HepG2 (cell line): ENCODE data around the gene PPP1R9A. TPM values are rescaled to one million over a fixed set of nuclear protein-coding genes. Genes with fewer than 3 reads are reported as not detected.

Experiments used
- ATAC-seq: fragments of 200-7000 bp; cut with Tn5 transposase; 3 replicates; pipeline ENCODE4 v1.9.1; 2020; ENCODE audit warnings: mild to moderate bottlenecking, moderate library complexity
- BruUV-seq: library from RNA; stranded (reverse); fragments of 400-500 nt; replicated peaks from 2 replicates; lab custom pipeline; 2021; lab: Mats Ljungman, UMichigan
- CTCF ChIA-PET: fragments of 300-600 bp; formaldehyde crosslinking; extraction: SDS; loops from one replicate; lab custom pipeline; 2021; ENCODE audit warnings: low total read pairs, inconsistent platforms, low intra/inter-chr PET ratio; lab: Yijun Ruan, JAX
- POLR2A ChIA-PET: fragments of 350-600 bp; sonication (Branson Sonifier 250); formaldehyde crosslinking; loops from one replicate; lab custom pipeline; 2020; ENCODE audit warnings: antibody characterized with exemption, inconsistent platforms; lab: Yijun Ruan, JAX
- DNase-seq: peaks from one replicate; pipeline ENCODE4 v3.0.0-alpha.2; 2015; ENCODE audit warnings: low spot score
- FAIRE-seq: peaks from 3 replicates; lab custom pipeline; 2011; peaks lifted over from hg19 to GRCh38; lab: Jason Lieb, UNC
- H2AFZ ChIP-seq: one replicate; pipeline ENCODE4 v1.6.1; 2011; ENCODE audit warnings: low read length, inconsistent platforms
- H3K27ac ChIP-seq: fragments of 300-600 bp; 3 replicates; pipeline ENCODE4 v1.8.0; 2011; ENCODE audit warnings: mixed run types, mild to moderate bottlenecking, mixed read lengths, low read length, inconsistent platforms; ENCODE audit not compliant: insufficient read depth; ENCODE audit errors: extremely low read length
- H3K27me3 ChIP-seq, 2 experiments: fragments of 200-600 bp in 1 of 2; 2 replicates in 1 of 2; 3 replicates in 1 of 2; pipeline versions ENCODE4 v1.6.0 to v1.8.0; 2011; ENCODE audit warnings: low read length in 2 of 2, mild to moderate bottlenecking in 2 of 2, moderate library complexity in 2 of 2, inconsistent platforms in 1 of 2; ENCODE audit not compliant: insufficient read depth in 2 of 2, control insufficient read depth in 1 of 2
- H3K36me3 ChIP-seq, 2 experiments: fragments of 200-600 bp in 1 of 2; replicated peaks in 1 of 2; 2 replicates in 1 of 2; 3 replicates in 1 of 2; pipeline versions ENCODE4 v1.5.1 to v1.8.0; 2011; ENCODE audit warnings: low read length in 2 of 2, inconsistent platforms in 1 of 2; ENCODE audit not compliant: insufficient read depth in 2 of 2, control insufficient read depth in 1 of 2
- H3K4me1 ChIP-seq: 2 replicates; pipeline ENCODE4 v1.5.1; 2012; ENCODE audit warnings: low read length, inconsistent platforms; ENCODE audit not compliant: insufficient read depth
- H3K4me2 ChIP-seq: 2 replicates; pipeline ENCODE4 v1.6.0; 2011; ENCODE audit warnings: low read depth, low read length, inconsistent platforms
- H3K4me3 ChIP-seq, 3 experiments: fragments of 200-600 bp in 1 of 3; sonication (generic), shearing (Covaris generic) in 1 of 3; replicated peaks in 1 of 3; 2 replicates each; pipeline ENCODE4 v1.5.1; 2011 to 2016; ENCODE audit warnings: low read length in 3 of 3, inconsistent platforms in 2 of 3, low read depth in 2 of 3, mild to moderate bottlenecking in 2 of 3, control low read depth in 1 of 3, mixed read lengths in 1 of 3; ENCODE audit not compliant: insufficient read depth in 1 of 3
- H3K79me2 ChIP-seq: one replicate; pipeline ENCODE4 v1.6.1; 2011; ENCODE audit warnings: low read length, inconsistent platforms; ENCODE audit not compliant: insufficient read depth
- H3K9ac ChIP-seq: 2 replicates; pipeline ENCODE4 v1.6.0; 2011; ENCODE audit warnings: mild to moderate bottlenecking, low read depth, low read length, inconsistent platforms; ENCODE audit not compliant: insufficient read depth
- H3K9me3 ChIP-seq: 2 replicates; pipeline ENCODE4 v1.5.1; 2012; ENCODE audit warnings: mild to moderate bottlenecking, low read length
- H4K20me1 ChIP-seq: 2 replicates; pipeline ENCODE4 v1.6.0; 2011; ENCODE audit warnings: inconsistent platforms, mild to moderate bottlenecking, low read length, moderate library complexity; ENCODE audit not compliant: insufficient read depth
- CREBL2 ChIP-seq: sonication (generic); formaldehyde crosslinking; IDR thresholded peaks from 2 replicates; pipeline ENCODE4 v1.8.1; 2023; ENCODE audit warnings: missing genetic modification reagents, mild to moderate bottlenecking, borderline replicate concordance
- ELF1 ChIP-seq: sonication (generic); formaldehyde crosslinking; IDR thresholded peaks from 2 replicates; pipeline ENCODE4 v1.4.0; 2020; ENCODE audit warnings: missing genetic modification reagents
- FOXM1 ChIP-seq: sonication (generic); formaldehyde crosslinking; IDR thresholded peaks from 2 replicates; pipeline ENCODE4 v1.5.0; 2020; ENCODE audit warnings: missing genetic modification reagents
- GTF3A ChIP-seq: sonication (generic); formaldehyde crosslinking; conservative IDR thresholded peaks from 2 replicates; pipeline ENCODE4 v1.4.0; 2020; ENCODE audit warnings: mild to moderate bottlenecking, missing genetic modification reagents
- HNRNPL ChIP-seq: fragments of 200-400 bp; formaldehyde crosslinking; IDR thresholded peaks from 2 replicates; pipeline ENCODE4 v1.6.1; 2017; ENCODE audit warnings: mild to moderate bottlenecking, low read depth, low read length
- KAT8 ChIP-seq: IDR thresholded peaks from 2 replicates; pipeline ENCODE4 v1.6.1; 2016; ENCODE audit warnings: missing genetic modification reagents, missing compliant biosample characterization
- KDM2A ChIP-seq: sonication (generic); formaldehyde crosslinking; IDR thresholded peaks from 2 replicates; pipeline ENCODE4 v1.4.0; 2020; ENCODE audit warnings: low read depth, missing genetic modification reagents, borderline replicate concordance
- MEIS2 ChIP-seq: sonication (generic); formaldehyde crosslinking; IDR thresholded peaks from 2 replicates; pipeline ENCODE4 v1.9.0; 2021; ENCODE audit warnings: mild to moderate bottlenecking, missing genetic modification reagents
- NR1H2 ChIP-seq: sonication (generic); formaldehyde crosslinking; IDR thresholded peaks from 2 replicates; pipeline ENCODE4 v1.8.1; 2022; ENCODE audit warnings: low read depth, missing genetic modification reagents, borderline replicate concordance
- NR2F6 ChIP-seq, 2 experiments: IDR thresholded peaks; 2 replicates each; pipeline ENCODE4 v1.6.1; 2016; ENCODE audit warnings: antibody characterized with exemption in 1 of 2, mild to moderate bottlenecking in 1 of 2
- ZBTB1 ChIP-seq: sonication (generic); formaldehyde crosslinking; IDR thresholded peaks from 2 replicates; pipeline ENCODE4 v1.4.0; 2020; ENCODE audit warnings: missing genetic modification reagents, borderline replicate concordance
- ZNF333 ChIP-seq: sonication (generic); formaldehyde crosslinking; IDR thresholded peaks from 2 replicates; pipeline ENCODE4 v1.4.0; 2020; ENCODE audit warnings: mild to moderate bottlenecking, missing genetic modification reagents, borderline replicate concordance
- ZNF629 ChIP-seq: sonication (generic); formaldehyde crosslinking; conservative IDR thresholded peaks from 2 replicates; pipeline ENCODE4 v1.5.0; 2020; ENCODE audit warnings: missing genetic modification reagents
- WGBS: methylation state at CpG from one replicate; pipeline ENCODE4 v1.1.6; 2017; ENCODE audit warnings: low lambda C conversion rate; 5-methylcytosine and 5-hydroxymethylcytosine counted together
- in situ Hi-C: cut with HindIII; loops from 2 replicates; pipeline ENCODE4 v1.10.0; 2017; ENCODE audit warnings: low pct_unique_long_range_greater_than_20kb; ENCODE audit not compliant: extremely low pct_ligation_motif_present
- intact Hi-C: fragments of 100-400 bp; cut with micrococcal nuclease; formaldehyde crosslinking; loops from one replicate; pipeline ENCODE4 v1.10.0; 2022; ENCODE audit not compliant: unreplicated experiment
- polyA plus RNA-seq, 8 experiments: library from polyadenylated mRNA; depleted of rRNA in 3 of 8; stranded (reverse) in 7 of 8; unstranded in 1 of 8; fragments of >200 nt; fragmentation: Illumina TruSeq in 4 of 8; extraction: Trizol in 4 of 8; gene quantifications; 2 replicates each; pipeline versions ENCODE4 v1.2.1 to v1.2.3, GENCODE V29; 2011 to 2016; ENCODE audit warnings: low read depth in 4 of 8, missing spikeins in 1 of 8, mixed read lengths in 1 of 8; ENCODE audit not compliant: insufficient read depth in 1 of 8
- total RNA-seq, 5 experiments: library from RNA; depleted of rRNA; stranded (reverse); fragments of >200 nt; fragmentation: Illumina TruSeq; extraction: Trizol; gene quantifications; 2 replicates each; pipeline ENCODE4 v1.2.3, GENCODE V29; 2016; ENCODE audit warnings: low read depth in 1 of 5
- TF ChIP-seq, protein P1 (sequence below): sonication (generic); formaldehyde crosslinking; IDR thresholded peaks from one replicate; pipeline ENCODE4 v1.5.1; 2020; ENCODE audit warnings: mild to moderate bottlenecking, missing genetic modification reagents; ENCODE audit errors: not compliant biosample characterization

Gene PPP1R9A
- total and polyA plus RNA-seq, 2 of the 13 experiments (the other 11 are each of a cell fraction or from before 2014, with no cell fraction given), result 11.4 to 31.9 TPM

DNA sequence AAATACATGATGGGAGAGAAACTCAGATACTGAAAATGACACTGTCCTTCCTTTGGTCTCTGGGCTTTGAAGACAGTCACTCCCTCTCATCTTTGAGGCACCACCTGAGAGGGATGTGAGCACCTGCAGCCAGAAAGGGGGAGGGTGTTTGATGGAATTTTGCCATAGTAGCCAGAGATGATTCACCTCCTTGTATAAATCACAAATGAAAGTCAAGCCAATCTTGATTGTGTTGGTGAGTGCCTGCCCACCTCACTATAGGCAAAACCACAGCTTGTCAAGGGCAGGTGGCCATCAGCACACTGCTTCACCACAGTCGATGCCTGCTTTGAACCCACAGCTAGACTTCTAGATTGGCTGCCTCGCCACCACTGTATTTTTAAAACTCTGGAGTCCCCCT, 368.7 kb downstream of the PPP1R9A start (continued):
- TF ChIP-seq, protein P1, sequence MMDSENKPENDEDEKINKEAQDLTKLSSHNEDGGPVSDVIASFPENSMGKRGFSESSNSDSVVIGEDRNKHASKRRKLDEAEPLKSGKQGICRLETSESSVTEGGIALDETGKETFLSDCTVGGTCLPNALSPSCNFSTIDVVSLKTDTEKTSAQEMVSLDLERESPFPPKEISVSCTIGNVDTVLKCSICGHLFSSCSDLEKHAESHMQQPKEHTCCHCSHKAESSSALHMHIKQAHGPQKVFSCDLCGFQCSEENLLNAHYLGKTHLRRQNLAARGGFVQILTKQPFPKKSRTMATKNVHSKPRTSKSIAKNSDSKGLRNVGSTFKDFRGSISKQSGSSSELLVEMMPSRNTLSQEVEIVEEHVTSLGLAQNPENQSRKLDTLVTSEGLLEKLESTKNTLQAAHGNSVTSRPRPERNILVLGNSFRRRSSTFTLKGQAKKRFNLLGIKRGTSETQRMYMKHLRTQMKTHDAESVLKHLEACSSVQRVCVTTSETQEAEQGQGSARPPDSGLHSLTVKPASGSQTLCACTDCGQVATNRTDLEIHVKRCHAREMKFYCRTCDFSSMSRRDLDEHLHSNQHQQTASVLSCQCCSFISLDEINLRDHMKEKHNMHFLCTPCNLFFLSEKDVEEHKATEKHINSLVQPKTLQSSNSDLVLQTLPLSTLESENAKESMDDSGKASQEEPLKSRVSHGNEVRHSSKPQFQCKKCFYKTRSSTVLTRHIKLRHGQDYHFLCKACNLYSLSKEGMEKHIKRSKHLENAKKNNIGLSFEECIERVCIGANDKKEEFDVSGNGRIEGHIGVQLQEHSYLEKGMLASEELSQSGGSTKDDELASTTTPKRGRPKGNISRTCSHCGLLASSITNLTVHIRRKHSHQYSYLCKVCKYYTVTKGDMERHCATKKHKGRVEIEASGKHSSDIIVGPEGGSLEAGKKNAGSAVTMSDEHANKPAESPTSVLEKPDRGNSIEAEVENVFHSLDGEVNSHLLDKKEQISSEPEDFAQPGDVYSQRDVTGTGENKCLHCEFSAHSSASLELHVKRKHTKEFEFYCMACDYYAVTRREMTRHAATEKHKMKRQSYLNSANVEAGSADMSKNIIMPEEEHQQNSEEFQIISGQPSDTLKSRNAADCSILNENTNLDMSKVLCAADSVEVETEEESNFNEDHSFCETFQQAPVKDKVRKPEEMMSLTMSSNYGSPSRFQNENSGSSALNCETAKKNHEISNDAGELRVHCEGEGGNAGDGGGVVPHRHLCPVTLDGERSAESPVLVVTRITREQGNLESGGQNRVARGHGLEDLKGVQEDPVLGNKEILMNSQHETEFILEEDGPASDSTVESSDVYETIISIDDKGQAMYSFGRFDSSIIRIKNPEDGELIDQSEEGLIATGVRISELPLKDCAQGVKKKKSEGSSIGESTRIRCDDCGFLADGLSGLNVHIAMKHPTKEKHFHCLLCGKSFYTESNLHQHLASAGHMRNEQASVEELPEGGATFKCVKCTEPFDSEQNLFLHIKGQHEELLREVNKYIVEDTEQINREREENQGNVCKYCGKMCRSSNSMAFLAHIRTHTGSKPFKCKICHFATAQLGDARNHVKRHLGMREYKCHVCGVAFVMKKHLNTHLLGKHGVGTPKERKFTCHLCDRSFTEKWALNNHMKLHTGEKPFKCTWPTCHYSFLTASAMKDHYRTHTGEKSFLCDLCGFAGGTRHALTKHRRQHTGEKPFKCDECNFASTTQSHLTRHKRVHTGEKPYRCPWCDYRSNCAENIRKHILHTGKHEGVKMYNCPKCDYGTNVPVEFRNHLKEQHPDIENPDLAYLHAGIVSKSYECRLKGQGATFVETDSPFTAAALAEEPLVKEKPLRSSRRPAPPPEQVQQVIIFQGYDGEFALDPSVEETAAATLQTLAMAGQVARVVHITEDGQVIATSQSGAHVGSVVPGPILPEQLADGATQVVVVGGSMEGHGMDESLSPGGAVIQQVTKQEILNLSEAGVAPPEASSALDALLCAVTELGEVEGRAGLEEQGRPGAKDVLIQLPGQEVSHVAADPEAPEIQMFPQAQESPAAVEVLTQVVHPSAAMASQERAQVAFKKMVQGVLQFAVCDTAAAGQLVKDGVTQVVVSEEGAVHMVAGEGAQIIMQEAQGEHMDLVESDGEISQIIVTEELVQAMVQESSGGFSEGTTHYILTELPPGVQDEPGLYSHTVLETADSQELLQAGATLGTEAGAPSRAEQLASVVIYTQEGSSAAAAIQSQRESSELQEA (CRISPR knock-in tag), result no peak

GRCh38 chr7:95279417-95279816, 372.0 kb downstream of the PPP1R9A start:
- intact Hi-C loops (no loop called here), in situ Hi-C loops (no loop called here)
- FAIRE-seq, result no peak
- H4K20me1 ChIP-seq, result no peaks in the 10 kb centered on the region
- 73% methylated on average over 2 of the region's 2 CpGs for WGBS
- no peak overlapping the region for H3K4me2 ChIP-seq
- POLR2A ChIA-PET, result no interaction called here
- no peaks in the 10 kb centered on the region for H3K27me3 ChIP-seq
- no TSS peak for BruUV-seq
- H3K9me3 ChIP-seq, result no peaks in the 10 kb centered on the region
- H2AFZ ChIP-seq, result no peak overlapping the region
- no peak for ATAC-seq
- H3K27ac ChIP-seq, result no peak overlapping the region
- CTCF ChIA-PET, result no interaction called here
- H3K9ac ChIP-seq, result no peak overlapping the region
- peaks cover 1 to 14% of the 10 kb centered on the region in 2 experiments; a peak in 1 of 5 replicates for H3K36me3 ChIP-seq
- no peaks in the 10 kb centered on the region for H3K79me2 ChIP-seq
- no peaks in the 10 kb centered on the region for H3K4me1 ChIP-seq
- DNase-seq, result no peak
- no peak overlapping the region for H3K4me3 ChIP-seq
- TF ChIP-seq ZNF629 (CRISPR knock-in tag) (no peak), ZBTB1 (CRISPR knock-in tag) (no peak), MEIS2 (CRISPR knock-in tag) (no peak), ZNF333 (CRISPR knock-in tag) (no peak), ELF1 (CRISPR knock-in tag) (no peak), CREBL2 (CRISPR knock-in tag) (no peak), KDM2A (CRISPR knock-in tag) (no peak), HNRNPL (no peak), GTF3A (CRISPR knock-in tag) (no peak), NR1H2 (no peak), KAT8 (CRISPR knock-in tag) (no peak), NR2F6 (IDR thresholded peaks at IDR 0.05) (no peak), NR2F6 (CRISPR knock-in tag; IDR thresholded peaks at IDR 0.05) (no peak), FOXM1 (CRISPR knock-in tag) (no peak)
